Stimulated activated naive CD8-positive, alpha-beta T cell treated with anti-CD3 and anti-CD28 coated beads, Interleukin-15, Interleukin-2, amounts not matched to agents 100 U/mL and 50 U/mL, for 24 hours (primary cell): Measurements from ENCODE around the gene EIF2S3.
A peak's percentile ranks its signal among the peaks of the same experiment; 100 is the strongest.
"Not testable (repeated sequence)": the region's sequence is repeated elsewhere in the genome, so short reads cannot be mapped to it uniquely, and the experiment has no call there.

Source experiments
- ATAC-seq: fragments of 150-1000 bp; cut with Tn5 transposase; one replicate; pipeline ENCODE4 v1.10.0; 2021
- DNase-seq: peaks from one replicate; pipeline ENCODE4 v3.0.0; 2021

Gene EIF2S3

DNA sequence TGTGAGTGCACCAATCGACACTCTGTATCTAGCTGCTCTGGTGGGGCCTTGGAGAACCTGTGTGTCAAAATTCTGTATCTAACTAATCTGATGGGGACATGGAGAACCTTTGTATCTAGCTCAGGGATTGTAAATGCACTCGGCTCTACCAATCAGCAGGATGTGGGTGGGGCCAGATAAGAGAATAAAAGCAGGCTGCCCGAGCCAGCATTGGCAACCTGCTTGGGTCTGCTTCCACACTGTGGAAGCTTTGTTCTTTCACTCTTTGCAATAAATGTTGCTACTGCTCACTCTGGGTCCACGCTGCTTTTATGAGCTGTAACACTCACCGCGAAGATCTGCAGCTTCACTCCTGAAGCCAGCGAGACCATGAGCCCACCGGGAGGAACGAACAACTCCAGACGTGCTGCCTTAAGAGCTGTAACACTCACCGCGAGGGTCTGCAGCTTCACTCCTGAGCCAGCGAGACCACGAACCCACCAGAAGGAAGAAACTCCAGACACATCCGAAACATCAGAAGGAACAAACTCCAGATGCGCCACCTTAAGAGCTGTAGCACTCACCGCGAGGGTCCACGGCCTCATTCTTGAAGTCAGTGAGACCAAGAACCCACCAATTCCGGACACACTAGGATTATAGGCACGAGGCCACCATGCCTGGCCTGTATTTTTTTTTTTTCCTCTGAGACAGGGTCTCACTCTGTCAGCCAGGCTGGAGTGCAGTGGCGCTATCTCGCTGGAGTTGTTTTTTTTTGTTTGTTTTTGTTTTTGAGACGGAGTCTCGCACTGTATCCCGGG is 4.0 kb upstream of the EIF2S3 start:
- DNase-seq, ATAC-seq: not testable (repeated sequence)

DNA sequence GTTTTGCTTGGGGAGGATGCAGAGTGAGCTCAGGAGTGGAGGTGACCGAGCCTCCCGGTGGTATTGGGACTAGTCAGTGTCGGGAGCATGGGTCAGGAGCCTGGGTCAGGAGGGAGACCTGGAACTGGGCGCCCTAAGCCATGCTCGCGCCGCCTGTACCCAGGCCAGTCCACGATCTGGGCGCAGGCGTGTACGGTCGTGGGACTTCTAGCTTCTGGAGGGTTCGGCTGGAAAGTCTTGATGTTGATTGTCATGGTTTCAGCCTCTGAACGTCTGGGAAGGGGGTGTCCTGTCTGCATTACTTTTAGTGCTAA is 244 bp downstream of the EIF2S3 start:
- DNase-seq (no peak), ATAC-seq (peak; percentile 7)

DNA sequence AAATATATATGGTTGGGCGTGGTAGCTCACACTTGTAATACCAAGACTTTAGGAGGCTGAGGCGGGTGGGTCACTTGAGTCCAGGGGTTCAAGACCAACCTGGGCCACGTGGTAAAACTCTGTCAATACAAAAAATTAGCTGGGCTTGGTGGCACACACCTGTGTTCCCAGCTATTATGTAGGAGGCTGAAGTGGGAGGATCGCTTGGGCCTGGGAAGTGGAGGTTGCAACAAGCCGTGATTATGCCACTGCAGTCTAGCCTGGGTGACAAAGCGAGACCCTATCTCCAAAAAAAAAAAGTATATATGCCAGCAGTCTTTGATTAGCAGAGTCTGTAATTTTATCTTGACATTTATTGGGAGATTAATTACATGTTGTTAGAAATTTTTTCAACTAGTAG is 8.7 kb downstream of the EIF2S3 start:
- no peak for ATAC-seq
- DNase-seq: no peak

DNA sequence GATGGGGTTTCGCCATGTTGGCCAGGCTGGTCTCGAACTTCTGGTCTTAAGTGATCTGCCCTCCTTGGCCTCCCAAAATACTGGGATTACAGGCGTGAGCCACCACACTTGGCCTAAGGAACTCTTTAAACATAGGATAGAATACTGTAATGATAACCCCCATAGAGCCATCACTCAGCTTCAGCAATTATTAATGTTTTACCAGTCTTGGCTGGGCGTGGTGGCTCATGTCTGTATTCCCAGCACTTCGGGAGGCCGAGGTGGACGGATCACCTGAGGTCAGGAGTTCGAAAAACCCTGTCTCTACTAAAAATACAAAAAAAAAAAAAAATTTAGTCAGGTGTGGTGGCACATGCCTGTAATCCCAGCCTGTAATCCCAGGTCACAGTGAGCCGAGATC is 15.1 kb downstream of the EIF2S3 start:
- DNase-seq: no peak

DNA sequence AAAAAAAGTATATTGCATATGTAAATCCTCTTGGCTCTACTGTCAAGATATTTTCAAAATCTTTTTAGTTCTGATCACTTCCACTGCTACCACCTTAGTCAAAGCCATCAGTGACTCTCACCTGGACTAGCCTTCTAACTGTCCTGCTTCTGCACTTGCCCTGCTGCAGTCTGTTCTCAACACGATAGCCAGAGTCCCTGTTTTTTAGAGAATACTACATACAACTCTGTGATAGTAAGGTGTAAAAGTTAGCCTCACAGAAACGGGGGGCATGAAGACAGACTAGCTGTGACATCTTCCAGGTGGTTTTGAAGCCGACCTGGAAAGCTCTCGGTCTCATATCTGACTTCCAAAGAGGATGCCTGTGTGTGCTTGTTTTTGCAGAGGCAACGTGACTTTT is 24.7 kb downstream of the EIF2S3 start:
- DNase-seq: no peak
- ATAC-seq: no peak

More for the DNA sequence above, 15.1 kb downstream of the EIF2S3 start:
- no peak for ATAC-seq

DNA sequence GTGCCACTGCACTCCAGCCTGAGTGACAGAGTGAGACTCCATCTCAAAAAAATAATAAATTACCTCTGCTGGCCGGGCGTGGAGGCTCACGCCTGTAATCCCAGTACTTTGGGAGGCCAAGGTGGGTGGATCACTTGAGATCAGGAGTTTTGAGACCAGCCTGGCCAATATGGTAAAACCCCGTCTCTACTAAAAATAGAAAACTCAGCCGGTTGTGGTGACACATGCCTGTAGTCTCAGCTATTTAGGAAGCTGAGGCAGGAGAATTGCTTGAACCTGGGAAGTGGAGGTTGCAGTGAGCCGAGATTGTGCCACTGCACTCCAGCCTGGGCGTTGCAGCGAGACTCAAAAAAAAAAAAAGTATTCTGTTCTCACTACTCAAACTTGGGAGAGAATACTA is 25.5 kb downstream of the EIF2S3 start:
- DNase-seq: not testable (repeated sequence)
- ATAC-seq: peak; percentile 40

DNA sequence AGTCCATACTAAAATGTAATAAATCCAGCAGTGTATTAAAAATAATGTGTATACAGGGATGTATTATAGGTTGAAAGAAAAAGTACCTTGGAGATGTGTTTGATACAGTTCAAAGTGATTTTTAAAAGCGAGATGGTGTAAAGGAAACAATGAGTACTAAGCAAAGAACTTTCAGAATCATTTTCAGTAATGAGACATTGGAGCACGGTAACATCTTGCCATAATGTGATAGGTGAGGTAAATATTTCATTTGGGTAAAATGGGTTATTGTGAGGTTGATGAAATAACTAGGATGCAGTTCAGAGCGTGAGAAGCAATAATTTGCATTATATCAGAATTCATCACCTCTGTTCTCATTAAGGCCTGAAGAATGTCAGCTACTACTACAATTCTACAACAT is 25.9 kb downstream of the EIF2S3 start:
- DNase-seq (no peak), ATAC-seq (peak; percentile 80)

DNA sequence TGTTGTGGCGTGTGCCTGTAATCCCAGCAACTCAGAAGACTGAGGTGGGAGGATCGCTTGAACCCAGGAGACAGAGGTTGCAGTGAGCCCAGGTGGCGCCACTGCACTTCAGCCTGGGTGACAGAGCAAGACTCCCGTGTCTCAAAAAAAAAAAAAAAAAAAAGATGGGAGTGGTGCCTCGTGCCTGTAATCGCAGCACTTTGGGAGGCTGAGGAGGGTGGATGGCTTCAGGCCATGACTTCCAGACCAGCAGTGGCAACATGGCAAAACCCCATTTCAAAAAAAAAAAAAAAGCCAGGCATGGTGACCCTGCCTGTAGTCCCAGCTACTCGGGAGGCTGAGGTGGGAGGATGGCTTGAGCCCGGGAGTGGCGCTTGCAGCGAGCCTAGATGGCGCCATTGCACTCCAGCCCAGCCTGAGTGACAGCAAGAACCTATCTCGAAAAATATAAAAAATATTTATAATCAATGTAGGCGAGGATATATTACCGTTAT is 27.0 kb downstream of the EIF2S3 start:
- no peak for ATAC-seq
- peak; percentile 57 for DNase-seq

DNA sequence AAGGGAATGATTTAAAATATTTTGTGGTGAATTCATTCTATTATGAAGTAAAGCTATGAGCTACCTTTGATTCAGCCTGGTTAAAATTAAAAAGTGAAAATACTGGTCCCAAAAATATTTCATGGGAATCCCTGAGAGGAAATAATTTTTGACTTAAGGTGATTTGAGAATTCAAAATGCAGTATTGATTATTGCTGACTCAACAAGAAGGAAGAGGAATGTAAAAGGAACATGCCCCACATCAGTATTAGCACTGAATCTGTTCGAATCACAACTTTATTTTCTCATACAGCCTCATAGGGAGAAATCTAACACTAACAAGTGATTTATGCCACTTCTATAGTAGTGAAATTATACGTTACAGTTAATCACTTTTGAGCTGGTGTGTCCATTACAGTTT is 27.7 kb downstream of the EIF2S3 start:
- ATAC-seq: no peak

DNA sequence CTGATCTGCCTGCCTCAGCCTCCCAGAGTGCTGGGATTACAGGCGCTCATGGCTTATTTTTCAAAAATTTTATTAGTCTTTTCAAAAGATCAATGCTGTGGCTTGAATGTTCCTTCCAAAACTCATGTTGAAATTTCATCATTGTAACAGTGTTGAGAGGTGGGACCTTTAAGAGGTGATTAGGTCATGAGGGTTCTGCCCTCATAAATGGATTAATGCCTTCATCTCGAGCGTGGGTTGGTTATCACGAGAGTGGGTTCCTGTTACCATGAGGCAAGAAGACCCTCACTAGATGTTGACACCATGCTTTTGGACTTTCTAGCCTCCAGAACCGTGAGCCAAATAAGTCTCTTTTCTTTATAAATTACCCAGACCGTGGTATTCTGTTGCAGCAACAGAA is 30.3 kb downstream of the EIF2S3 start:
- DNase-seq (no peak), ATAC-seq (no peak)

More for the DNA sequence above, 27.7 kb downstream of the EIF2S3 start:
- no peak for DNase-seq

DNA sequence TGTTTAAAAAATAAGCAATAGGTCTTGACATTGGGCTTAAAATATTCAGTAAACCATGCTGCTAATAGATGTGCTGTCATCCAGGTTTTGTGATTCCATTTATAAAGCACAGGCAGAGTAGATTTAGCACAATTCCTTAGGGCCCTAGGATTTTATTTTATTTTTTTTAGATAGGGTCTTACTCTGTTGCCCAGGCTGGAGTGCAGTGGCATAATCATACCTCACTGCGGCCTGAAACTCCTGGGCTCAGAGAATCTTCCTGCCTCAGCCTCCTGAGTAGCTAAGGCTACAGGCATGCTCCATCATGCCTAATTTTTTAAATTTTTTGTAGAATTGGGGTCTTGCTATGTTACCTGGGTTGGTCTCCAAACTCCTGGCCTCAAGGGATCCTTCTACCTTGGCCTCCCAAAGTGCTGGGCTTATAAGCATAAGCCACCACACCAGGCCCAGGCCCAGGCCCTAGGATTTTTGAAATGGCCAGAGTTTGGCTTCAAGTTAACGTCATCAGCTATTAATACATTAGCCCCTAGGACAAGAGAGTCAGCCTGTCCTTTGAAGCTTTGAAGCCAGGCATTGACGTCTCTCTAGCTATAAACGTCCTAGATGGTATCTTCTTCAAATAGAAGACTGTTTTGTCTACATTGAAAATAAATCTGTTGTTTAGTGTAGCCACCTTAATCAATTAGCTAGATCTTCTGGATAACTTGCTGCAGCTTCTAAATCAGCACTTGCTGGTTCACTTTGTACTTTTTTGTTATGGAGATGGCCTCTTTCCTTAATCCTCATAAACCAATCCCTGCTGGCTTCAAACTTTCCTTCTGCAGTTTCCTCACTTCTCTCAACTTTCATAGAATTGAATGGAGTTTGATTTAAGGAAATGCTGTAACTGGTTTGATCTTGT is 35.8 kb downstream of the EIF2S3 start:
- ATAC-seq (no peak), DNase-seq (no peak)

DNA sequence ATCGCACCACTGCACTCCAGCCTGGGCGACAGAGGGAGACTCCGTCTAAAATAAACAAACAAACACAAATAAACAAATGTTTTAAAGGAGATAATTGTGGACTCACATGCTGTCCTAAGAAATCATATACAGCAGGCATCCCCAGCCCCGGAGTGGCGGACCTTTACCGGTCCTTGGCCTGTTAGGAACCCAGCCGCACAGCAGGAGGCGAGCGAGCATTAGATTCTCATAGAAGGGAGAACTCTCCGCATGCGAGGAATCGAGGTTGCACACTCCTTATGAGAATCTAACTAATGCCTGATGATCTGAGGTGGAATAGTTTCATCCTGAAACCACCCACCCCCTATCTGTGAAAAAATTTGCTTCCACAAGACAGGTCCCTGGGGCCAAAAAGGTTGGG is 39.0 kb downstream of the EIF2S3 start:
- ATAC-seq (no peak), DNase-seq (no peak)

DNA sequence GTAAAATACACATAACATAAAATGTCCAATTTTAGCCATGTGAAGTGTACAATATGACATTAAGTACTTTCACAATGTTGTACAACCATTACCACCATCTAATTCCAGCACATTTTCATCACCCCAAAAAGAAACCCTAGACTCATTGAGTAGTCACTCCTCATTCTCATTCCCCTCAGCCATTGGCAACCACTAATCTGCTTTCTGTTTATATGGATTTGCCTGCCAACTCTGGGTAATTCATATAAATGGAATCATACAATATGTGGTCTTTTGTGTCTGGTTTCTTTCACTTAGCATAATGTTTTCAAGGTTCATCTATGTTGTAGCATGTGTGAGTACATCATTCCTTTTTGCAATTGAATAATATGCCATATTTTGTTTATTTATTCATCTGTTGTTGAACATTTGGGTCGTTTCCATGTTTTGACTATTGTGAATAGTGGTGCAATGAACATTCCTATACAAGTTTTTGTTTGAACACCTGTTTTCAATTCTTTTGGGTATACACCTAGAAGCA is 43.0 kb downstream of the EIF2S3 start:
- DNase-seq (no peak), ATAC-seq (no peak)

DNA sequence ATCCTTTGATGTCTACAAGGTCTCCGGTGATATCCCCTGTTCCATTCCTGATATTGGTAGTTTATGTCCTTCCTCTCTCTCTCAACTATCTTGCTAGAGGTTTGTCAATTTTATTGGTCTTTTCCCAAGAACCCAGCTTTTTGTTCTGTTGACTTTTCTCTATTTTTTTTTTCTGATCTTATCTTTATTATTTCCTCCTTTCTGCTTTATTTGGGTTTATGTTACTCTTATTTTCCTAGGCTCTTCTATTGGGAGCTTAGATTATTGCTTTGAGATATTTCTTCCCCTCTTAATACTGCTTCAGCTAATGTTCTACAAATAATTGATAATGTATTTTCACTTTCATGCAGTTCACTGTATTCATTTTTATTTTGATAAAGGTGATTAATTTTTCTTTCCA is 44.2 kb downstream of the EIF2S3 start:
- DNase-seq (no peak), ATAC-seq (no peak)

DNA sequence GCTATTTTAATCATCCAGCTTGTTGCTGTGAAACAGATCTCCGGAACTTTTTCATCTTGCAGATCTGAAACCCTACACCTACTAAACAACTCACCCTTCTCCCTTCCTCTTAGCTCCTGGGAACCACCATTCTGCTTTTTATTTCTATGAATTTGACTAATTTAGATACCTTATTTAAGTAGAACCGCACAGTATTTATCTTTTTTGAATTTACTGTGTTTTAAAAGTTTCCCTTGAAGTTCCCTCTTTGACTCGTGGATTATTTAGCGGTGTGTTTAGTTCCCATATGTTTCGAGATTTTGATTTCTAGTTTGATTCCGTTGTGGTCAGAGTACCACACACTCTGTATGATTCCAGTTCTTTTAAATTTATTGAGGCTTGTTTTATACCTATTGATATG is 44.6 kb downstream of the EIF2S3 start:
- ATAC-seq: no peak
- DNase-seq: no peak

DNA sequence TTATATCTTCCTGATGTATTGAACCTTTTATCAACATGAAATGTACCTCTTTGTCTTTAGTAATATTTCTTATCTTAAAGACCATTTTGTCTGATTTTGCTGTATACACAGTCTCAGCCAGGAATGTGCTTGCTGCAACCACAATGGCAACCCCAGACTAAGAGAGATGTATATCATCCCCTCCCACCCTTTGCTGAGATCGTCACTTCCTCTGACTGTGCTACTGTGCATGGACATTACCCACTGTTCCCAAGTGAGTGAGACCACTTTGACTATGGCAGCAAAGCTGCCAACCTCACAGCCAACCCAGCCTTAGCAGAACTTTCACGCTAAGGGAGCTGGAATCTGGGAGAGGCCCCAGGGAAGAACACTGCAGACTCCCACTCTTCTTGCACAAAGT is 46.0 kb downstream of the EIF2S3 start:
- DNase-seq (peak; percentile 3), ATAC-seq (peak; percentile 59)

DNA sequence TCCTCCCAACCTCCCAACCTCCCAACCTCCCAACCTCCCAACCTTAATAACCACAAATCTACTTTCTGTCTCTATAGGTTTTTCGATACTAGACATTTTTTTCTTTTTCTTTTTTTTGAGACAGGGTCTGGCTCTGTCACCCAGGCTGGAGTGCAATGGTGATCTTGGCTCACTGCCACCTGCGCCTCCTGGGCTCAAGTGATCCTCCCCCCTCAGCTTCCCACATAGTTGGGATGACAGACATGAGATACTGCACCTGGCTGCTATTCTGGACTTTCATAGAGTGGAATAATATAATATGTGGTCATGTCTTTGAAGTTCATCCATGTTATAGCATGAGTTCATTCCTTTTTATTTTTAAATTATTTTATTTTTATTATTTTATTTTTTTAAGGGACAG is 55.3 kb downstream of the EIF2S3 start:
- ATAC-seq (no peak), DNase-seq (no peak)

DNA sequence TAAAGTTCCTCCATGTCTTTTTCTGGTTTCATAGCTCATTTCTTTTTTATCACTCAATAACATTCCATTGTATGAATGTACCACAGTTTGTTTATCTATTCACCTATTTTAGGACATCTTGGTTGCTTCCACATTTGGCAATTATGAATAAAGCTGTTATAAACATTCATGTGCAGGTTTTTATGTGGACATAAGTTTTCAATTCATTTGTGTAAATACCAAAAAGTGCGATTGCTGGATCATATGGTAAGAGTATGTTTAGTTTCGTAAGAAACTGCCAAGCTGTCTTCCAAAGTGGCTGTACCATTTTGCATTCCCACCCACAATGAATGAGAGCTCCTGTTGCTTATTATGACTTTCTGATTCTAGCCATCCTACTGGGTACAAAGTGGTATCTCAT is 58.4 kb downstream of the EIF2S3 start:
- DNase-seq (no peak), ATAC-seq (no peak)

DNA sequence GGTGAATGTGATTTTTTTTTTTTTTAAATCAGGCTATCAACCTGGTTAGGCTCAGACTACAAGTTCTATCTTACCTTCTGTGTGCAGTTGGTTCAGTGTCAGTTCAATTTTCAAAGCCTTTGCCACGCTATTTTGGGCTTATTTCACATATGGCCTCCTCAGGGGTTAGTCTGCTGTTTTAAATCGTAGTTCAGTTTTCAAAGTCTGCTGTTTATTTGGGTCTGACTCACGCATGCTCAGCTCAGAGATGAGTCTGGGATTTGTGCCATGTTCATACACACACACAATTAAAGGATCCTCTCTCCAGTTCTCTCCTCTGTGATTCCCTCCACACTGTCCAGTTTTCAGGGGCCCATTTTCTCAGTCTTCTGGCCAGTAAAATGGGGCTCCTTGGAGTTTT is 62.5 kb downstream of the EIF2S3 start:
- ATAC-seq: no peak
- DNase-seq: no peak

DNA sequence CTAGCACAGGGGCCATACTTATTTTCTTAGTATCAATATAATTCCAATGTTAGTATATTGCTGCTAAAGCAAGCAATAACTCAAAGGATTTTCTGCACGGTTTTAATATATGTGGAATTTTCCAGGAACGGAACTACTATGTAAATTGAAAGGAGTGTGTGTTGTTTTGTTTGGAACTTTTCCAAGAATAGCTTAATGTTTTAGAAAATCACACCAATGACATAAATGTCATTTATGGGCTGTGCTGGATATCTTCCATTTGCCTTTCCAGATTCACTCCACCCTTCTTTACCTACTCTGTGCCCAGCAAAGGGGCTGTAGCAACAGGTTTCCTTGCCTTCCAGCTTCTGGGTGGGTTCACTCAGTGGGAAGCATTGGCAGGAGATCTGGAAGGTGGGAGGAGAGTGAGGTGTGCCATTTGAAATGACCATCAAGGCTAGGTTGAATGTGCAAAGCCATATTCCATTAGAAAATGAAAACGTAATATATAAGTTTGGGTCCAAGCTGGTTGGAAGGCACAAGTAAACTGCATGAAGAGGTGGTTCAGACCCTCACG is 69.6 kb downstream of the EIF2S3 start:
- ATAC-seq (no peak), DNase-seq (no peak)

DNA sequence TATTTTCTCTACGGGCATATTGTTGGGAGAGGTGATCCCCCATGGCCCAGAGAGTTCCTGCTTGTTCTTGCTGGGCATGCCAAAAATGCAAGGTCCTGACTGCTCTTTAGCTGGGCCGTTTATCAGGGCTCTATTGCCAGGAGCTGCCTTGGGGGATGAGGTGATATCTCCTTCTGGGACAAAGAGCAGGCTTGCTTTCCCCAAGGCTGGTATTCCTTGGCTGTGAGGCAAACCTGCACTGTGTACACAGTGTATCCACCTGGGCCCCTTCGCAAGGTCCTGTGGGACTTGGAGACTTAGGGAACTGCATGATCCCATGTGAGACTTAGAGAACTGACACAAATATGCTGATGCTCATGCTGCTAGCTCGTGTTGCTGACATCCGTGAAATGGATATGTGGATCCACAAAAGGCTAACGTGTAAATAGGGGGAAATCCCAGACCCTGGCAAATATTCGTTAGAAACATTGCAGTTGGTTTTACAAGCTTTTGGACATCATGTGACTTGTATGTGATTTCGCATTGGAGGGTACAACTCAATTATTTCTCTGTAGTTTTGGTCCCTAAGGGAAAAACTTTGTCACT is 70.4 kb downstream of the EIF2S3 start:
- ATAC-seq: no peak

More for the DNA sequence above, 70.4 kb downstream of the EIF2S3 start:
- DNase-seq: no peak
